Activated gamma-delta T cell treated with Interleukin-2 at 50 U/mL for 16 hours (primary cell): ENCODE measurements around the gene CCSAP.
"Not testable (repeated sequence)": the region's sequence is repeated elsewhere in the genome, so short reads cannot be mapped to it uniquely, and the experiment has no call there.

Source experiments
- DNase-seq: peaks from one replicate; pipeline ENCODE4 v3.0.0-alpha.2; 2020

The CCSAP gene

DNA sequence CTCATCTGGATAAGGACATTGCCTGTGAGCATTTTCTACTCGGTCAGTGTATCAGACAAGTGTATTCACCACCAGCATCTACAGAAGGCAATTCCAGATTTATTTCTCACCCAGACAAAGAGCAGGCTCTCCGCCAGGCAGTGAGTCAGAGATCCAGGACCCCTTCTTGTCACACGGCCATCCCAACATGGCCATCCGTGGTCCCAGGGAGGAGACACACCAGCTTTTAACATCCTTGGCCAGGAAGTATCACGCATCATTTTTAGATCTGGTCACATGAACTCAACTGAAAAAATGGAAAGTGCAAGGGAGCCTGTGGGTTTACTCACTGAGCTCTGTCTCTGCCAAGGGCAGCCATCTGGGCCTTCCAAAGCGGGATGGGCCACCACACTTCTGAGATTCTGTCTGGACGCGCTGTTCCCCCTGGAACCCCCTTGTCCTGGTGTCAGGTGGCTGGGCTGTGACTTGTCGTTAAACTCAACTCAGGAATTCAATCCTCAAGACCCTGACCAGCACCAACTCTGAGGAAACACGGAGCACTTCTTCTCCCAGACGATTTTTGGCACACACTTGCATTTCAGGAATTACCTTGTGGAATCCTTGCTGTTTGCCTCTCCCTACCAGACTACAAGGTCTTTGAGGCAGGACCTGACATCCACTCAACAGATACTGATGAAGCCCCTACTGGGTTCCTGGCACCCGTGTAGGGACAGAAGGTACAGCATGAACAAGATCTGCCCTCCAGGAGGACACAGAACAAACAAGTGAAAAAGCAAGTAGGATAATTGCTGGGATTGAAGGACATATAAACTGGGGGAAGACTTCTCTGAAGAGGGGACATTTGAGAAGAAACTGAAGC, 21.6 kb upstream of the CCSAP start:
- no peak for DNase-seq

DNA sequence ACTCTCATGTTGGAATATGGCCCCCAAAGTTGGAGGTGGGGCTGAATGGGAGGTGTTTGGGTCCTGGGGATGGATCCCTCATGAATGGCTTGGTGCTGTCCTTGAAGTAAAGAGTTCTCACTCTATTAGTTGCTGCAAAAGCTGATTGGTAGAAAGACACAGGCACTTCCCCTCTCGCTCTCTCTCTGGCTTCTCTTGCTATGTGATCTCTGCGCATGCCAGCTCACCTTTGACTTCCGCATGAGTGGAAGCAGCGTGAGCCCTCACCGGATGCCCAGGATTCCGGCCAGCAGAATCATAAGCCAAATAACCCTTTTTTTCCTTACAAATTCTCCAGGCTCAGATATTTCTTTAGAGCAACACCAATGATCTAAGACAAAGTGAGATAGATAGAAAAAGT, 20.9 kb upstream of the CCSAP start:
- no peak for DNase-seq

DNA sequence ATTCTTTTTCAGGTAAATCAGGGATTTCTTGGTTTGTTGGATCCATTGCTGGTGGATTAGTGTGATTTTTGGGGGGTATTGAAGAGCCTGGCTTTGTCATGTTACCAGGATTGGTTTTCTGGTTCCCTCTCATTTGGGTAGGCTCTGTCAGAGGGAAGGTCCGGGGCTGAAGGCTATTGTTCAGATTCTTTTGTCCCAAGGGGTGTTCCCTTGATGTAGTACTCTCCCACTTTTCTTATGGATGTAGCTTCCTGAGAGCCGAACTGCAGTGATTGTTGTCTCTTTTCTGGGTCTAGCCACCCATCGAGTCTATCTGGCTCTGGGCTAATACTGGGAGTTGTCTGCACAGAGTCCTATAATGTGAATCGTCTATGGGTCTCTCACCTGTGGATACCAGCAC, 17.6 kb upstream of the CCSAP start:
- no peak for DNase-seq

DNA sequence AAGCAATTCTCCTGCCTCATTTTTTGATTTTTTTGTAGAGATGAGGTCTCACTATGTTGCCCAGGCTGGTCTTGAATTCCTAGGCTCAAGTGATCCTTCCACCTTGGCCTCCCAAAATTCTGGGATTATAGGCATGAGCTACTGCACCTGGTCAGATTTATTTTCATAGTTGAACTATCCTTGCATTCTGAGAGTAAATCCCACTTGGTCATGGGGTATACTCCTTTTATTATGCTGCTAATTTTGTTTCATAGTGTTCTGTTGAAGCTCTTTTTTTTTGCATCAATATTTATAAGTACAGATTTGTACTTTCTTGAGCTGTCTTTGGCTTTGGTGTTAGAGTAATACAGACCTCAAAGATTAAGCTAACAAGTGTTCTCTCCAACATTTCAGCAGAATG, 12.8 kb upstream of the CCSAP start:
- no peak for DNase-seq

DNA sequence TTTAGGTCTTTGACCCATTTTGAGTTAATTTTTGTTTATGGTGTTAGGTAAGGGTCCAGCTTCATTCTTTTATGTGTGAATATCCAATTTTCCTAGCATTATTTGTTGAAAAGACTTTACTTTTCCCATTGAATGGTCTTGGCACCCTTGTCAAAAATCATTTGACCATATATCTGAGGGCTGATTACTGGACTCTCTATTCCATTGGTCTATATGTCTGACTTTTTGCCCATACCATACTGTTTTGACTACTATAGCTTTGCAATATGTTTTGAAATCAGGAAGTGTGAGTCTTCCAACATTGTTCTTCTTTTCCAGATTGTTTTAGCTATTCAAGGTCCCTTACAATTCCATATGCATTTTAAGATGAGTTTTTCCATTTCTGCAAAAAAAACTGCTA, 11.4 kb upstream of the CCSAP start:
- DNase-seq: no peak

DNA sequence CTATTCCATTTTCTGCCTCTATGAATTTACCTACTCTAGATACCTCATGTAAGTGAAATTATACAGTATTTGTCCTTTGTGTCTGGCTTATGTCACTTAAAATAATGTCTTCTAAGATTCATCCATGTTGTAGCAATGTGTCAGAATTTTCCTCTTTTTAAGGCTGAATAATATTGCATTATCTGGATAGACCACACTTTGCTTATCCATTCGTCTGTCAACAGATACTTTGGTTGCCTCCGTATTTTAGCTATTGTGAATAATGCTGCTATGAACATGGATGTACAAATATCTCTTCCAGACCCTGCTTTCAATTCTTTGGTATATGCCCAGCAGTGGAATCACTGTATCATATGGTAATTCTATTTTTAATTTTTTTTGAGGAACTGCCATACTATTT, 10.1 kb upstream of the CCSAP start:
- DNase-seq: no peak

DNA sequence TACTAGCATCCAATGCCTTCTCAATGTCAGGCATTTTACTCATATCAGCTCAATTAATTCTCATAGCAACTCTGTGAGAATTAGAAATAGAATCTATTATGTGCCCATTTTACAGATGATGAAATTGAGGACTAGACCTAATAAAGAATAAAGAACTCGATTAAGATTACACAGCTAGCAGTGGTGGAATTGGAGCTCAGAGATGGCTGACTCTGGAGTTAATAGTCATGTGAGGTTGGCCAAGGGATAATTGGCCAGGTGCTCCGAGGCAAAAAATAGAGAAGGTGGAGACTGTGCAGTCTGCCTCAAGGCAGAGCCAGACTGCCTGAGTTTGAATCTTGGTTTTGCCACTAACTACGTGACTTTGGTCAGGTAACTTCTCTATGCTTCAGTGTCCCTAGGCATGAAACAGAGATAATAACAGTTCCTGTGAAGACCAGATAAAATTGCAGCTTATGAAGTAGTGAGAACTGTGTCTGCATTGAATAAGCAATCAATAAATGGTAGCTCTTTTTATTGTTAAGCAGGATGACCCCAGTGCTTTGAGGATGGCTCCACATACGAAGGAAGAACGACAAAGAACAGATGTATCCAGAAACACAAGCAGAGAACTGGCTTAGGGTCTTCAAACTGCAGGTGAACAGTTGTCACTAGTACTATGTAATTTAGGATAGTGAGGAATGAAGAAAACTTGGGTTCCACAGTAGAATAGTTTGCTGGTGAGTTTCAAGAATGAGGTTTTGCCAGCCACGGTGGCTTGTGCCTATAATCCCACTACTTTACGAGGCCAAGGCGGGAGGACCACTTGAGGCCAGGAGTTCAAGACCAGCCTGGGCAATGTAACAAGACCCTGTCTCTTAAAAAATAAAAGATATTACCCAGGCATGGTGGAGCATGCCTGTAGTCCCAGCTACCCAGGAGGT, 6.9 kb upstream of the CCSAP start:
- DNase-seq: no peak

DNA sequence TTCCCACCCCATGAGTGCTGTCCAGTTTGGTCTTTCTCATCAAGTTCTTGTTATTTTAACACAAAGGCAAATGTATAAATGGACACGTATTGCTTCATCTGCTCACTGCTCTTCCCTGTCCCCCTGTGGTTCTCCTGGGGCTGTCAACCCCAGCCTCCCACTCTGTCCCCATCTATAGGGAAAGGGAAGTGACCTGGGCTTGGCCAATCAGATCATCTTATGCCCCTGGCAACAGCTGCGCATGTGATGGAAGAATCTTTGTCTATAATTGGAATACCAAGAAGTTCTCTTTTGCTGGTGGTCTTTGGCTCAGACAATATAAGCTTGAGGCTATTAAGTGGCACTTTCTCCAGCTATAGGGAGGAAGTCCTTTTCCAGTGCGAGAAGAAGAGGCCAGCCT, 4.7 kb upstream of the CCSAP start:
- DNase-seq: no peak

DNA sequence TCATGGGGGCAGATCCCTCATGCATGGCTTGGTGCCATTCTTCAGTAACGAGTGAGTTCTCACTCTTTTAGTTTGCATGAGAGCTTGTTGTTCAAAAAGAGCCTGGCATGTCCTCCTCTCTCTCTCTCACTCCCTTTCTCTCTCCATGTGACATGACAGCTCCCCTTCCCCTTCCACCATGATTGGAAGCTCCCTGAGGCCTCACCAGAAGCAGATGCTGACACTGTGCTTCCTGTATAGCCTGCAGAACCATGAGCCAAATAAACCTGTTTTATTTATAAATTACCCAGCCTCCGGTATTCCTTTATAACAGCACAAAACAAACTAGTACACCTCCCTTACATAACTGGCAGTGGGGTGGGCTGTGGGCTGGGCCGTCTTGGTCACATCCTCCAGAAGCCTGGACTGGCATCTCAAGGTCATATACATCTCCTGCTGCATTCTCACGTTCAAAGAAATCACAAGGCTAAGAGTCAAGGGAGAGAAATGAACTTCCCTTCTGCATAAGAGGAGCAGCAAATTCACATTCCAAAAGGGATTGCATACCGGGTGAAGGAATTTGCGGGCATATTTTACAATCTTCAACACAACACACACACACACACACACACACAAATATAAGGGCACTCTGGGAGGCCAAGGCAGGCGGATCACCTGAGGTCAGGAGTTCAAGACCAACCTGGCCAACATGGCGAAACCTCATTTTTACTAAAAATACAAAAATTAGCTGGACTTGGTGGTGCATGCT, 2.3 kb upstream of the CCSAP start:
- no peak for DNase-seq

DNA sequence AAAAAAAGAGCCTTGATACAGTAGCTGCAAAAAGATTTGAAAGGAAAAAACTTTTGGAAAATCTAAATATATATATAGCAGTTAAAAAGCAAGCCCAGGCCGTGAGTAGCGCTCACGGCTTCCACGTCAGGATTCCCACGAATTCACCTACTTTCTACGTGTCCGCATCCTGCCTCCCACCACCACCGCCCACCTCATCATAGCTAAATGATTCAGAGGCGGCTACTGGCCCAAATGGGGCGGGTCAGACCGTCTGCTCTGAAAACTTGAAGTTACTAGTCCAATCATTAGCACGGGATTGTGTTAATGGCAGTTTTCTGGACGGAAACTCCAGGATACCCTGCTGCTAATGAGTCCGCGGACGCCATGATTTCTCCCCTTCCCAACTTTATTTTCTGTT, 1.3 kb upstream of the CCSAP start:
- DNase-seq: no peak

DNA sequence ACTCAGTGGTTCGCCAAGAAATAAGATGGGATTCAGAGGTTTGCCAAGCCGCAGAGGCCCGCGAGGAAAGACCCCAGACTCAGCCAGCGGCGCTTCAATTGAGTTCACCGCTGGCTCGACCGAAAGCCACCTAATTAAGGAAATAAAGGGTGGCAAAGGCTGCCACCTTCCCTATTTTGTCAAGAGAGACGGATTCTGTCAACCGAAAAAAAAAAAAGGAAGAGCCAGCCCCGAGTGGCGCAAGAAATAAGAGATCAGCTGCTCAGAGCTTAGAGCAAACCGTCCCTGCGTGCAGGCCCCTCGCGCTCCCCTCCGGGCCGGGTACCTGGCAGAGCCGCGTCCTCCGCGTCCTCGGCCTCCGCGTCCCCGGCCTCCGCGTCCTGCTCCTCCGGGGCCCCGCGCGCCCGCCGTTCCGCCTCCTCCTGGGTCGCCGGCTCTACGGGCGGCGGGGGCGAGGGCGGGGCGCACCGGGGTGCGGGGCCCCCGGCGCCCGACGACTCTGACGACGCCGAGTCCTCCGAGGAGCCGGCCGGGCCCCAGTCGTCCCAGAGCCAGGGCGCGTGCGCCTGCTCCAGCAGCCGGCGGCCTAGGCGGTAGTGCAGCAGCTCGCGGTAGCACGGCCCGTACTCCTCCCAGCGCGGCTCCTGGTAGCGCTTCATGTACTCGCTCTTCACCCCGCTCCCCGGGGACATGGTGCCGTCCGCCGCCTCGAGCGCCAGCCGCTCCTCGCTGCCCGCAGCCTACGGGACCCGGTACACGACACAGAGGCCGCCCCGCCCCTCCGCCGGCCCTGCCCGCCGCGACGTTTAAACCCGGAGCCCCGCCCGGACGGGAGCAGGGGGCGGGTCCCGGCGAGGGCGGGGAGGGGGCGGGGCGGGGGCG, 832 bp downstream of the CCSAP start:
- peak; percentile 78 for DNase-seq

DNA sequence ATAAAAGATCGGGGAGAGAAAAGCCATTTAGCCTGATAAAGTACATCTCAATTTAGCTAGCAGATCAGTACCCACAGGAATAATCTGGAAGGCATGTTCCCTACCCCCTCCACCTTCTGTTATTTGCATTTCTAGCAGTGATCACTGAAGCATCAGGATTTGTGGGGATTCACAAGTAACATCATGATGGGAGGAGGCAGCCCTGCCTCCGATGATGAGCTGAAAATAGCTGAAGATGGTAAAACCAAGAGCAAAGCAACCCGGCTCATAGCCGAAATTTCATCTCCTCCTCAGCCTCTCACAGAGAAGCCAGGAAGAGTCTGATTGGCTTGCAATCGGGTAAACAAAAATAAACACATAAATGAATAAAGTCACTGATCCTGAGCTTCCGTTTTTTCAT, 2.4 kb downstream of the CCSAP start:
- DNase-seq: no peak

DNA sequence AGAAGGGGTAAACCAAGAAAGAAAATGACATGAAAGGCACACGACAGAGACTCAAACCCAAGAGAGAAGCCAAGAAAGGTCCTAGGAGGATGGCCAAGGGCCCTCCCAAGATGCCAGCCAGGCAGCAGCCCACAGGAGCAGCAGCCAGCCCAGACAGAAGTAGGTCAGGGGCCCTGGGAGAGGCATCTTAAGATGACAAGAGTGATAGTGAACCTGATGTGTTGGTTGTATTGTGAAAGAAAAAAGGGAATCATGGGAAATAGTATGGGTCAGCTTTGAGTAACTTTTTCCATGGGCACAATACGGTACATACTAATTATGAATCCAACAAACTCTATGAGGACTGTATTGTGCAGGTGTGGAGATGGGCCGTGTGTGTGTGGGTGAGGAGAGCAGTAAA, 3.3 kb downstream of the CCSAP start:
- no peak for DNase-seq

DNA sequence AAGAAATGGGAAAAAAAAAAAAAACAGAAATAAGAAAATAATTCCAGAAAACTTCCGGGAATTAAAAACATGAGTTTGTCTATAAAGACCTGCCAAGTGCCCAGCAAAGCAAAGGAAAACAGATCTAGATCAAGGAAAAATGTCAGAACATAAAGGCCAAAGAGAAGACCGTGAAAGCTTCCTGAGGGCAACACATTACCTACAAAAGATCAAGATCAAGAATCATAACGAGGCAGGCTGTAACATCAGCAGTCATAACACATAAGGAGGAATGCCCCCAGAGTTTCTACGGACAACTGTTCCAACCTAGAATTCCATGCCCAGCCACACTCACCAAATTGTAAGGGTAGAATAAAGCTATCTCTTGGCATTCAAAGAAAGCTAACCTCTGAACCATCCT, 3.8 kb downstream of the CCSAP start:
- no peak for DNase-seq

DNA sequence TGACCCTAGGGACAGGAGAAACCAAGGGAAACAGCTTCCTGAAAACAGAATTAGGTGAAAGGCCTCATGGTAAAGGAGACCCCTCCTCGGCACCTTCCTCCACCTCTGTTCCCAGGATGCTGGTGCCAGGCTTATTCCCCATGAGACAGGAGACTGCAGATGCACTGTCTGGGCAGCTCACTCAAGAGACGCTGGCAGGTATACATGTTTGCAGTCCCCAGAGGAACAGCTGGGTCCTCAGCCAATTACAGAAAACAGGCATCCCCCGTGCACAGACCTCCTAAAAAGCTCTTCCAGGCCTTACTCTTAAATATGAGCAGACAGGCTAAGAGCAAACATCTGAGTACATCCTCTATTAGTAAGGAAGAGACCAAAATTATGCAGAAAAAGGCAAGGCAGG, 6.5 kb downstream of the CCSAP start:
- no peak for DNase-seq

DNA sequence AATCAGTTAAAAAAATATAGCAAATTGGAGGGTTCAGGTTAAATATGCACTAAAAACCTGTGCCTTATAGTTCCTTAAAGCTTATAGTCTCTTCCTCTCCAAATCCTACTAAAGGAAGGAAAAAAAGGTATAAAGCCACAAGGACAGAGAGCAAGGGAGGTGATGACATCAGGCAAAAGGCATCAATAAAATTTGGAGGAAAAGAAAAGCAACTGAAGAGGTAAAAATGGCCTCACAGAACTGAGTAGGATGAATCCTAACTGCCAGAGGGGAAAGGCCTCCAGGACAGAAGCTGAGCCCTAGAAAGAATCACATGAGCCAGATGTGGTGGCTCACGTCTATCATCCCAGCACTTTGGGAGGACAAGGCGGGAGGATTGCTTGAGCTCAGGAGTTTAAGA, 8.1 kb downstream of the CCSAP start:
- DNase-seq: no peak

DNA sequence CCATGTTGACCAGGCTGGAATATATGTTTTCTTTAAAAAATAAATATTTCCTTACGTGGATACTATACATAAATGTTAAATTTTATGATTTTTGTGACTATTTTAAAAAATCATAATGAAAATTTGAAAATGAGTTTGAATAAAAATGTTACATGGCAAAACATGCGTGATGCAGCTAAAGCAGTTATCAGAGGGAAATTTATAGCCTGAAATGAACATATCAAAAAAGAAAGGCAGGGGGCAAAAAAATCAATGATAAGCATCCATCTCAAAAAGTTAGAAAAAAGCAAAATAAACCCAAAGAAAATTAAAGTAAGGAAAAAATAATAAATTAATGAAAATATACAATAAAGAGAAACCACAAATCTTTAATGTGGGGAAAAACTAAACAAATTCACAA, 8.6 kb downstream of the CCSAP start:
- no peak for DNase-seq

DNA sequence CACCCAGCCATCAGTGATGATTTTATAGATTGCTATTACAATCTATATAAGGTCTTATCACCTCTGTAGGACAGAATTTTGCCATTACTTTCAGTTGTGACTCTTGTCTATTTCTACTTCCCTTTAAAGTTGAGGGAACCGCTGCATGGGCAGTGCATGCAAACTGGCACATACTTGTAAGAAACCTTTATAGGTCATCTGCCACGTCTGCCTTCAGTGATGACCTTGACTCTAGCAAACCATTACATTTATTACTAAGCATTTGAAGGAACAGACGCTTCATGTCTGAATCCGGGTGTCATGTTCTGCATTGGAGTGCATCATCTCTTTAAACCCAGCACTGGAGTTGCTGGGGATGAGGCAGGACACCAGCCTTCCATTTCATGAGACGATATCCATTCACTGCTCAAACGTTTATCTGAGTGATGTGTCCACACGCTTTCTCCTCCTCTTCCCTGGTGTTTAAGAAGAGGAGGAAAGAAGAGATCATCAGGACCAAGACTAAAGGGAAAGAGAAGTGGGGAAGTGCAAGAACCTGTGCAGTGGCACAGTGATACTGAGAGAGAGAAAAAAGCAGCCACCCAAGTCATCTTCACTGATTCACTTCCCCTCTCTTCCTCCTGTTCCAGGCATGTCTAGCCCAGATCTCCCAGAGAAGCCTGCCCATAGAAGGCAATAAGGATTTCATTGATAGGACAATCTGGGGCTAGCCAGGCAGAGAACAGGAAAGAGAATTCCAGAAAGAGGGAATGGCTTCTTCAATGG, 14.1 kb downstream of the CCSAP start:
- DNase-seq: no peak

DNA sequence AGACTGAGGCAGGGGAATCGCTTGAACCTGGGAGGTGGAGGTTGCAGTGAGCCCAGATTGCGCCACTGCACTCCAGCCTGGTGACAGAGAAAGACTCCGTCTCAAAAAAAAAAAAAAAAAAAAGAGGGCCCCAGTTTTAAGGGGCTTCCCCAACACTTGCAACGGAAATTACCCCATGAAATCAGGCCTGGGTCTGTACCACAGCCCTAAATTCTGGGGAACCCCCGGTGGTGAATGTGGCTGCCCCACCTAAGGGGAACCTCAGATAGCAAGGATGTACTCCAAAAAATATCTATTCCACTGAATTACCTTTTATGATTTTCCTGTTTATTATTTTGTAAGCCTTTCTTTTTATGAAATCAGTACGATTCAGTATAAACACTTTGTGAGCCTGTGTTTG, 15.1 kb downstream of the CCSAP start:
- not testable (repeated sequence) for DNase-seq

DNA sequence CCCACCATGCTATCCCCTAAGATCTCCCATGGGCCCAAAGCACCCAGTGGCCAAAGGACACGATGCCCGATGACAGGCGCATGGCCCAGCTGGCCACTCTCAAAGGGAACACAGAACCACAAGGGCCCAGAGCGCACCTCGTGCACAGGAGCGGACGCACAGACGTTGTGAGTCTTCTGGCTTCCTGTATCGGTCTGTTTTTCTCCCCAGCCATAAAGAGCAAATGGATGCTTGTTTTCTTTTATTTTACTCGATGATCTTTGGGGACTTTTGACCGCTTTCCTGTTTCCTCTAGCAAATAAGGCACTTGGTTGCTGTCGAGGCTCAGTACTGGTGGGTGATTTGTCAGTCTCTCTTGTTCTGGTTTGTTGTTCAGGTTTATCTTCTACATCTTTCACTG, 16.2 kb downstream of the CCSAP start:
- DNase-seq: no peak

DNA sequence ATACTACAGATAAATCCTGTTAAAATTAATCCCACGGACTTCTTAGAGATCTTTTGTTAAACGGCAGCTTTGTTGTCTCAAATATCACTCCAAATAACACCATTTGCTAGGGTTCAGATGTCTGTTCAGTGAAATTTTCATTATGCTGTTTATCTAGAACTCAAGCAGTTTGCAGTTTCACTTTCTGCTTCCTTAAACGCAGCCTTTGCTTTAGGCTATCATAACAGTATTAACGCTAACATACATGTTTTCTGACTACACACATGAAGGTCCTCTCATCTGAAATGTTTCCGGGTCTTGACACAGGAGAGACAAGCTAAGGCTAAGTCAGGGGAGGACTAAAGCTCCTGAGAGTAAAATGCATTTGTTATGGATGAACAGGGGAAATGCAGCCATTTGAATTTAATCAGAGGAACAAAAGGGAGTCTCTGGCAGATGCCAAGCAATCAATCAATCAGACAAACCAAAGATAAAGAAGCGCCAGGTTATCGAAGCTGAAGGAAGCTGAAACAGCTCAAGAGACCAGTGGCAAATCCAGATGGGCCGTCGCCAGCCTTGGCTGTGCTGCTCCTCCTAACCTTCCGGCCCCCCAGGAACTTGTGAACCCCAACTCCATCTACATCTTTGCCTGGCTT, 16.9 kb downstream of the CCSAP start:
- DNase-seq: no peak
